Activated CD4-positive, CD25-positive, alpha-beta regulatory T cell (primary cell): ENCODE data around the gene VSIG4.

ENCODE experiments used
- DNase-seq, 4 experiments: peaks; one replicate each; lab custom pipeline; 2025; lab: John Stamatoyannopoulos, UW

The VSIG4 gene

GRCh38 chrX:66008328-66008970 lies 31.4 kb downstream of the VSIG4 start:
- no peak for DNase-seq

DNA sequence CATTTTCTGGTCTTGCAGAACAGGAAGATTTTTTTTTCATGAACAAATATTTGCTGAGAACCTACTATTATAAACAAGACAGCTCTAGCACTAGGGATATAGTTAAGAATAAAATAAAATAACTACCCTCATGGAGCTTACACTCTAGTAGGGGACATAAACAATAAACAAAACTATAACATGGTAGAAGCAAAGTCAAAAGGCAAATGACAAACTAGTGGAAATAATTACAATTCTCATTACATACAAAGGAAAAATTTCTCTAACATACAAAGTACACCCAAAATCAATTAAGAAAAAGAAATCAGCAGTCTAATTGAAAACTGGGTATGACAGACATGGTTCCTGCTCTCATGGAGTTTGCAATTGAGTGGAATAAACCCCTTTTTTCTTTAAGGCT lies 32.0 kb downstream of the VSIG4 start:
- no peak for DNase-seq

DNA sequence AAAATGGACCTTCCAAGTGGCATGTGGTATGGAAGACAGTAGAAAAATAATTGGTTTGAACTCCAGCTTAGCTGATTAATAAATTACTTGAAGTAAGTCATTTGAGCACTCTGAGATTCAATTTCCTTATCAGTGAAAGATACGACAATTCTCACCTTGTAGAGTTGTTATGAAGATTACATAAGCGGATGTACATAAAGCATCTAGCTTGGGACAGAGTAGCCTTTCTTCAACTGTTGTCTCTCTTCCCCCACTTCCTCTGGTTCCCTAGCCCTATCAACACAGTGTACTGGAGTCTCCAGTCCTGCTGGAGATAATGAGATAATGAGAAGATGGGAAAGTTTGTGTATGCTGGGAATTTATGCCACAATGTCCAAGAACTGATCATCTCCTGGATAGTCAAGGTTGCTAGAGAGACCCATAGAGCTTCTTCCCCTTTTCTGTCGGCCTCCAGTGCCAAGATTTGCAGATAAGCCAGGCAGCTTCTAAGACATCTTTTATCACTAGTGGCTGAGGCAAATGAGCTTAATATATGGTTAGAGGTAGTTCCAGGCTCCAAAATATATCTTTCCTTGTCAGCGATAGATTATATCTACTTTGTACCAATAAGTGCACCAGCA lies 33.9 kb downstream of the VSIG4 start:
- DNase-seq: no peak

- DNase-seq: no peak
Measured at GRCh38 chrX:66004928-66005829, 34.7 kb downstream of the VSIG4 start.

DNA sequence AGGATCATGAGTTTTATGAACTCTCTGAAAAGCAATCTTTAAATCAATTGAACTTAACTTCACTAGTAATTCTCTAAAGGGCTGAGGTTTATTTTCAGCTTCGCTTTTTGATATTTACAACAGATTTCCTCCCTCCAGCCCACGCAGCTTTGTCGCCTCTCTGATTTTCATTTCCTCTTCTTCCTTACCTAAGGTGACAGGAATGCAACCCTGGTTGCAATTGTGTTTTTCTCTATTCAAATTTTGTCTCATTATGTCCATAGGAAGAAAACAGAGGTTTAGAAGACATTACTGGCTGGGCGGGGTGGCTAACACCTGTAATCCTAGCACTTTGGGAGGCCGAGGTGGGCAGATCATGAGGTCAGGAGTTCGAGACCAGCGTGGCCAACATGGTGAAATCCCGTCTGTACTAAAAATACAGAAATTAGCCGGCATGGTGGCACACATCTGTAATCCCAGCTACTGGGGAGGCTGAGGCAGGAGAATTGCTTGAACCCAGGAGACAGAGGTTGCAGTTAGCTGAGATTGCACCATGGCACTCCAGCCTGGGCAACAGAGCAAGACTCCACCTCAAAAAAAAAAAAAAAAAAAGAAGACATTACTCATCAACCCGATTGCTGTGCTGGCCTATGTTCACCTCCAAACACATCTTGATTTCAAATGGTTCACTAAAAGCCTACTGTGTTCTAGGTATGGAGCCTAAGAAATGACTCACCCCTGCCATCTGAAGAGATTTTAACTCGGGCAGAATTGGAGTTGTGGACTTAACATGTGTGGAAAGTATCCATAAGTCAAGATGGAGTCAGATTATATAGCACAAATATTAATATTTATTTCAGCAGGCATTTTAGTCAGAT lies 36.8 kb downstream of the VSIG4 start:
- no peak for DNase-seq

GRCh38 chrX:66001596-66001995 lies 38.3 kb downstream of the VSIG4 start:
- DNase-seq: no peak

DNA sequence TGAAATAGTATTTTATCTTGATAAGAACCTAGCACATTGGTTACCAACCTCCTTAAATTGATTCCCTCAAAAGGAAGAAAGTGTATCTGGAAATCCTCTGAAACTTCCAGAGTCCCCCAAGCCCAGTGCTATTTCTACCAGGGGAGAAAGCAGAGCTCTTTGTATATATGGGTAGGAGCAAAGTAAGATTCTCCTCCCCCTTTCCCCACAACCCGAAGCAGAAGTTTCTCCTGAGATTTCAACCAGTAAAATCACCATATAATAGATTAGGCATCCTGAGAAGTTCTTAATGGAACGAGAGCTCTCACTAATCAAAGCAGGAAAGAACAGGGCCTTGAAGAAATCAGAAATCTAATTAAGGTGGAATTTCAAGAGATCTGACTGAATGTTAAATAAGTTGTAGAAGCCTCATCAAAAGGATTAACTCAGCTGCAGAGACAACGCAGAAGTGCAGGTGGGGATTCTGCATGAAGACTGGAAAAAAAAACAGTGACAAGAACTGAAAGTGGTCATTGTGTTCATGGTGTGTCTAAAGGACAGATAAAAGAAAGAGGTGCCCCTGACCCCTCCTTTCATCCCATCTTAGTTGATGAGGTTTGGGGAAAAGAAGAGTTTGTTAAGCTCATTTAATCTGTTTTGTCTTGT lies 39.1 kb downstream of the VSIG4 start:
- no peak for DNase-seq

DNA sequence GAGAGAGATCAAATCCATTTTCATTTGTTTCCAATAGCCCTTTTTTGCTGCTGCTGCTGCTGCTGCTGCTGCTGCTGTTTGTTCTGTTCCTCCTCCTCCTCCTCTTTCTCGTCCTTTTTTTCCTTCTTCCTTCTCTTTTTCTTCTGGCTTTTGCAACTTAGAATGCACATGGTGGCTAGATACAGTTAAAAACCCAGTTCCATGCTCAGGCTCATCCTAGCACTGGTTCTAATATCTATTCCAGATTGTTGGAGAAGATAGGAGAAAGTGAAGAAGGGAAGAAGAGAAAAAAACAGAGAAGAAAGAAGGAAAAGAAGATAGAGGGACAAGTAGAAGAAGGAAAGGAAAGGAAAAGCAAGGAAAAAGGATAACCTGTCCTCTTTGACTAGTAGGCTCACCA lies 39.7 kb downstream of the VSIG4 start:
- no peak for DNase-seq

GRCh38 chrX:65999563-66000148 lies 40.2 kb downstream of the VSIG4 start:
- no peak for DNase-seq

GRCh38 chrX:65999029-65999562 lies 40.8 kb downstream of the VSIG4 start:
- no peak for DNase-seq

- DNase-seq: no peak
Measured at GRCh38 chrX:65997978-65998717, 41.7 kb downstream of the VSIG4 start.

GRCh38 chrX:65994519-65995506 lies 45.1 kb downstream of the VSIG4 start:
- DNase-seq: no peak

DNA sequence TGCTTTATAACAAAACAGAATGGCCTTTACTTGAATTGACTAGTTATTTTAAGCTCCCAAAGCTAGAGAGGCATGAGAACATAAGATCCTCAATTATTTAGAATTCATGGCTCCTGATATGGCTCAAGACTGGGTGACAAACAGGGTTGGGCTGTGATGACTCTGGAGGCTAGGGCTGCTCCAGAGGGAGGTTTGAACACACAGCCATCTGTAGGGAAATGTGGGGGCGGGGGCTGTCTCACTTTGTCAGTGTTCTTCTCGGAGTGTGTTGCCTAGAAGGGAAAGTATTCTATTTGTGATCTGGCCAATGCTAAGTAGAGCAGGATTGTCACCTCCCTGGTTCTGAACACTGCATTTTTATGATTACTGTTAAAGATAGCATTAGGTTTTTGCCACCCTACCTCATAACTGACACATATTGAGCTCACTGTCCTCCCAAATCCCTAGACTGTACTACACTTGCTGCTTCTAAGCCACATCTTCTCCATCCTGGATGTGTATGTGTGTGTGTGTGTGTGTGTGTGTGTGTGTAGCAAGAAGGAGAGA lies 45.9 kb downstream of the VSIG4 start:
- no peak for DNase-seq

DNA sequence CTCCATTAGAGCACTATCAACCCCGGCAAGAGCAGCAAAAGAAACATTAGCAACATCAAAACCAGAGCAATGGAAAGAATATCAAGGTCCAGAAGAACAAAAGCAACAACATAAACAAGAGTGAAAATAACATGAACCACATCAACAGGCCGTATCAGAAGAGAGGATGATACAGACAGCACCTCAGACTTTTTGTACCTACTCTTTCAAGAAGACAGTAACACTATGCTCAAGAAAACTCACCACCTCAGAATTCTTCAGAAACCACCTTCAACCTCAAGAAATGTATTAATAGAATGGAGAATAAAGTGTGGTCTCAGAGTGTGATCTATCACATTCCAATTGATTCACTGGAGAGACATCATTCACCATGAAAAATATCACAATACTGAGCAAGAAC lies 46.5 kb downstream of the VSIG4 start:
- no peak for DNase-seq

DNA sequence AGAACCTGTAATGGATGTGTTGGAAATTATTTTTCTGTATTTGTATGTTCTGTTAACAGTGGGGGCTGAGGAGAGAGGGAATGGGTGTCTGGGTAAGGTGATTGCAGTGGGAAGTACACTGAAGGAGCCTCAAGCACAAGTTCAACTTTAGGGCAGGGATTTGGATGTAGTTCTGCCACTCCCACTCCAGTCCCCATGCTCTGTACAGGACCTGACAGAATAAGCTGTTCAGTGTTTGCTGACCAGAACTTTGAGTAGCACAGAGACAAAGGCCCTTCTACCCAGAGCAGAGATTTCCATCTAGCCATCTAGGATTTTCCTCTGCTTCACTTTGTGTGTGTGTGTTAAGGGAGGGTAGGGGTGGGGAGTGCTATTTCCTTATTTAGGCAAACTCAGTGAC lies 49.2 kb downstream of the VSIG4 start:
- no peak for DNase-seq

DNA sequence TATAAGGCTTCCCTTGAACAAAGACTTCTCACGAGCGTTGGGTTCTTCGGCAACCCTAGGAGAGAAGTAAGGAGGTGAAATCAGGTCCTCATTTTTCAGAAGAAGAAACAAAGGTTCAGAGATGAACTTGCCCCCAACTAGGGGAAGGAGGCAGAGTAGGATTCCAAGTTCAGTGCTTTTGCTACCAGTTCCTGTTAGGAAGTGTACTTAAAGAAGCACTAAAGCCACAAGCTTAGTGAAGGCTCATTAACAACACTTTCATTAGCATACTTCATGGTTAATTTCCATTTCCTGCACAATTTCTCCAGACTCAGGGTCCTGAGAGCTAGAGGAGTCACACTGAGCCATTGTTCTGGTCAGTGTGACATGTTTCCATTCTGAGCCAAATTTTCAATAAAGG lies 52.1 kb downstream of the VSIG4 start:
- DNase-seq: no peak

DNA sequence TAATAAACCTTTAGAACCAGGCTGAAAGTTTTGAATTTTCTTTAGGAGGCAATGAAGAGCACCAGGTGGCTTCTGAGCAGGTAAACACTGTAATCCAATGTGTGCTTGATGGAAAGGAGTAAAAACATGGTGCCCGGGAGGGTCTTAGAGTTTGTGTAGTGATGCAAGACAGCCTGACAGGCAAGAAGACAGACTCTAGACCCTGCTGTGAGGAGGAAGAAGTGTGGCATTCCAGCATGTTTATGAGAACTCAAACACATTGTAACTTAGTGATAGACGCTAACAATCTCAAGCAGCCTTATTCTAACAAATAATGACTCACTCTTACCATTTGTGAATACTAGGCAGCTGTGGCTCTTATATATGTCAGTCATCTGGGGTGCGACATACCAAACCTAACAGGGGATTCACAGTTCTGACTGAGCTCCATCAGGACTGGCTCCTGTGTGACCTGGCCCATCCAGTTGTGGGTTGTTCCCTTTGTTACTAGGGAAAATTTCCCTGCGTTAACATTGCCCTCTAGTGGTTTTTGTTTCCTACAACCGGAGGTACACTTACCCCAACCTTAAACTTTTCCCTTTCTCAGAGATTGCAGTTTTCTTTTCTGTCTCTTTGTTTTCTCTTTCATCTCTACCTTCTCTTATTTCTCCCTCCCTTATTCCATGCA lies 53.8 kb downstream of the VSIG4 start:
- DNase-seq: peak in 1 of 4 experiments; percentile 1

GRCh38 chrX:65985211-65985610 lies 54.7 kb downstream of the VSIG4 start:
- DNase-seq: no peak
